GM20000 (cell line): ENCODE results near the gene UQCRC2.
"Not testable (repeated sequence)": the region's sequence is repeated elsewhere in the genome, so short reads cannot be mapped to it uniquely, and the experiment has no call there.

ENCODE experiments used
- DNase-seq: peaks from one replicate; pipeline ENCODE4 v3.0.0; 2012; ENCODE audit warnings: low spot score
- TF ChIP-seq, protein P1 (sequence below): IDR thresholded peaks from 2 replicates; pipeline ENCODE4 v1.5.1; 2012; ENCODE audit warnings: mild to moderate bottlenecking, control low read depth; ENCODE audit errors: extremely low read depth, missing control alignments

Gene UQCRC2

GRCh38 chr16:22013486-22013885 is 60.3 kb downstream of the UQCRC2 start:
- TF ChIP-seq, protein P1, sequence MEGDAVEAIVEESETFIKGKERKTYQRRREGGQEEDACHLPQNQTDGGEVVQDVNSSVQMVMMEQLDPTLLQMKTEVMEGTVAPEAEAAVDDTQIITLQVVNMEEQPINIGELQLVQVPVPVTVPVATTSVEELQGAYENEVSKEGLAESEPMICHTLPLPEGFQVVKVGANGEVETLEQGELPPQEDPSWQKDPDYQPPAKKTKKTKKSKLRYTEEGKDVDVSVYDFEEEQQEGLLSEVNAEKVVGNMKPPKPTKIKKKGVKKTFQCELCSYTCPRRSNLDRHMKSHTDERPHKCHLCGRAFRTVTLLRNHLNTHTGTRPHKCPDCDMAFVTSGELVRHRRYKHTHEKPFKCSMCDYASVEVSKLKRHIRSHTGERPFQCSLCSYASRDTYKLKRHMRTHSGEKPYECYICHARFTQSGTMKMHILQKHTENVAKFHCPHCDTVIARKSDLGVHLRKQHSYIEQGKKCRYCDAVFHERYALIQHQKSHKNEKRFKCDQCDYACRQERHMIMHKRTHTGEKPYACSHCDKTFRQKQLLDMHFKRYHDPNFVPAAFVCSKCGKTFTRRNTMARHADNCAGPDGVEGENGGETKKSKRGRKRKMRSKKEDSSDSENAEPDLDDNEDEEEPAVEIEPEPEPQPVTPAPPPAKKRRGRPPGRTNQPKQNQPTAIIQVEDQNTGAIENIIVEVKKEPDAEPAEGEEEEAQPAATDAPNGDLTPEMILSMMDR, result no peak
- DNase-seq, result no peak

- TF ChIP-seq, protein P1, result no peak
- peak; percentile 36 for DNase-seq
Measured at GRCh38 chr16:22014271-22014873, 61.2 kb downstream of the UQCRC2 start.

DNA sequence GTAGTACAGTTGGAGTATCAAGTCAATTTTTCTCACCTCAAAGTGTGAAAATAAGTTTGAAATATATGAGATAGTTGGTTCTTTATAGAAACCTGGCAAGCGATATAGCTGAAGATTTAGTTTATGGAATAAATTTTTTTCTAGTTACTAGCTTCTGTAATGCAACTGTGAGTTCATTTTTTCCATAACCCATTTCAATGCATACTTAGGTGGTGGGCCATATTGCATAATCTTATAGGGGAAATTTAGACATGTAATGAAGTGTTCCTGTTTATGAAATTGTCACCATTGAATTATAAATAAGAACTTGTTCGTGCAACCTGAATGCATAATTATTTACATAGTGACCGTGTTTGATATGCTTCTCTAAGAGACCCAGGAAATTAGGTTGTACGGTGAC is 63.8 kb downstream of the UQCRC2 start:
- no peak for DNase-seq
- TF ChIP-seq, protein P1, result no peak

DNA sequence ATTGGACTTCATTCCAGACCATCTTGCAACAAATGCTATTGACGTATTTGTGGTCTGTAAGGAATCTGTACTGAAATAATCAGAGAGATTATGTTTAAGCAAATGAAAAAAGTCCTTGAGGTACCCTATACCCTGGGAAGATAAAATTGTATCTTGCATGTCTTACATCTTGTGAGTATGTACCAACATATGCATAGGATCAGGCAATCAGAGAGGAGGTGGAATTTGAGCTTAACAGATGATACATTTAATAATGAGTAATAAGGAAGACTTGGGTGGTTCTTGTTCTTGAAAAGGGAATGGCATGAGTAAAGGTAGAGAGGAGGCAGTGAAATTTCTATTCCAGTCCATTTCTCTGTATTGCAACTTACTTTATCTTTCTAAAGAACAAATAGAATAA is 65.4 kb downstream of the UQCRC2 start:
- DNase-seq, result no peak
- TF ChIP-seq, protein P1, result no peak

- TF ChIP-seq, protein P1, result no peak
- DNase-seq, result no peak
Measured at GRCh38 chr16:22022151-22022550, 69.0 kb downstream of the UQCRC2 start.

GRCh38 chr16:22023505-22023904 is 70.3 kb downstream of the UQCRC2 start:
- peak; percentile 53 for DNase-seq
- TF ChIP-seq, protein P1, result no peak

- DNase-seq, result not testable (repeated sequence)
Measured at GRCh38 chr16:22024785-22025184, 71.6 kb downstream of the UQCRC2 start.

DNA sequence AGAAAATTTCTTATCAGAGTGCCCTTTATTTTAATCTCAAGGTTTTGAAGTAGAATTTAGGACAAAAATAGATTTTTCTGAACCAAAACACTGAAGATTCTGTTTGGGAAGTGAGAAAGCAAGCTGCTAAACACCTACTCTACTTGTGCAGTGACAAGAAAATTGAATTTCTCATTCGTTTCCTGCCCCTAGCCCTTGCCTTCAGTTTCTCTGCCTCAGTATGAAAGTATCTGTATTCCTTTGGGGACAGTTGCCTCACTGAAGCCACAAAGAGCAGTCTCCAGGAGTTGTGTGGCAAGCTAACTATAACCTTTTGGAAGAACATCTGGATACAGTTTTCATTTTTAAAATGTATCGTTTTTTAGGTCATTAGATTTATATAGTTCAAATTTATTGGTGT is 74.5 kb downstream of the UQCRC2 start:
- TF ChIP-seq, protein P1, result no peak
- no peak for DNase-seq
